Heart right ventricle (tissue), 16 donors: ENCODE results near the gene CDK6. TPM values are rescaled to one million over a fixed set of nuclear protein-coding genes. Genes with fewer than 3 reads are reported as not detected.

Experiments used
- ATAC-seq, 8 donors: fragments of 200-7000 bp; cut with Tn5 transposase; one replicate each; pipeline ENCODE4 v1.9.1; 2020; ENCODE audit warnings: mild to moderate bottlenecking in 8 of 8, moderate library complexity in 8 of 8, moderate number of reproducible peaks in 1 of 8
- DNase-seq, 2 donors: peaks; one replicate each; pipeline ENCODE4 v3.0.0-alpha.2; 2020
- H3K27ac ChIP-seq, 10 donors: fragments of 200-600 bp; sonication (generic) in 2 of 10; one replicate each; pipeline versions ENCODE4 v1.5.0 to v1.8.0; 2020 to 2022; ENCODE audit warnings: mild to moderate bottlenecking in 3 of 10
- H3K27me3 ChIP-seq, 7 donors: fragments of 200-600 bp; one replicate each; pipeline ENCODE4 v1.8.0; 2021 to 2022; ENCODE audit warnings: mild to moderate bottlenecking in 2 of 7
- H3K36me3 ChIP-seq, 9 donors: fragments of 200-600 bp; sonication (generic) in 1 of 9; one replicate each; pipeline versions ENCODE4 v1.5.0 to v1.8.0; 2020 to 2022; ENCODE audit warnings: mild to moderate bottlenecking in 2 of 9
- H3K4me1 ChIP-seq, 9 donors: fragments of 200-600 bp; sonication (generic) in 1 of 9; one replicate each; pipeline versions ENCODE4 v1.5.0 to v1.8.0; 2020 to 2022; ENCODE audit warnings: mild to moderate bottlenecking in 4 of 9
- H3K4me3 ChIP-seq, 10 donors: fragments of 200-600 bp; sonication (generic) in 2 of 10; one replicate each; pipeline versions ENCODE4 v1.5.0 to v1.8.0; 2020 to 2022; ENCODE audit warnings: mild to moderate bottlenecking in 7 of 10, moderate library complexity in 2 of 10
- H3K9me3 ChIP-seq, 11 donors: fragments of 200-600 bp in 10 of 11; sonication (generic) in 2 of 11; one replicate each; pipeline versions ENCODE4 v1.5.0 to v1.8.0; 2013 to 2022; ENCODE audit warnings: mild to moderate bottlenecking in 2 of 11, control low read depth in 1 of 11, moderate library complexity in 1 of 11
- CTCF ChIP-seq, 9 donors: fragments of 200-600 bp; sonication (generic) in 2 of 9; IDR thresholded peaks; one replicate each; pipeline versions ENCODE4 v1.5.0 to v1.8.0; 2021 to 2022; ENCODE audit warnings: antibody characterized with exemption in 9 of 9, mild to moderate bottlenecking in 5 of 9, moderate library complexity in 1 of 9
- WGBS, 2 donors: extraction: QIAGEN DNeasy Blood & Tissue Kit; methylation state at CpG; one replicate each; pipeline ENCODE4 v1.1.7; 2013; ENCODE audit warnings: inconsistent platforms in 1 of 2; 5-methylcytosine and 5-hydroxymethylcytosine counted together
- intact Hi-C, 10 donors: fragments of 100-400 bp; cut with DNase I; formaldehyde crosslinking; loops; one replicate each; pipeline versions ENCODE4 v1.11.1 to v1.14.2; 2022
- polyA plus RNA-seq, 2 donors: library from polyadenylated mRNA; stranded (reverse); fragments of 200-250 nt; gene quantifications; one replicate each; pipeline ENCODE4 v1.2.3, GENCODE V29; 2013
- total RNA-seq, 10 donors: library from RNA; stranded (reverse); fragmentation: NEBNext Ultra II Directional in 3 of 10; extraction: Animal tissue kit (Norgen Biotek cat#: 25700) in 3 of 10; gene quantifications; one replicate each; pipeline versions ENCODE4 v1.2.1 to v1.2.4, GENCODE V29; 2021 to 2023
- donor health status: Arrhythmogenic right ventricular cardiomyopathy.
- donor health status: ischemic (EF 13 %, LVEDD 7.1; RV severe dilation, severe dysfunction).
- donor health status: healthy with polysubstance abuse.
- donor health status: DM: no; HTN: yes; CAD: no.
- donor health status: DM: no; HTN: no; CAD: no.
- donor health status: ischemic (EF 25% LVEDD 6.9; RV normal size, moderate dysfunction).
- donor health status: ischemic (EF 25% LVEDD 5.7; RV mildly dilated, moderate dysfunction).
- donor health status: healthy.
- donor health status: DM: yes; HTN: yes; CAD: no.
- donor health status: Ischemic cardiomyopathy.
- donor health status: ischemic (EF 35%, LVEDD 5.7; RV mildly dilated, moderate dysfunction).
- donor health status: nonischemic (EF 11% LVEDD 7.7; RV severe dilation, severe dysfunction).
- donor health status: DM: yes; HTN: yes; CAD: no.
- donor health status: PGD.
- donor health status: ischemic (EF 29% LVEDD 5.4; RV normal size, mild dysfunction).
- donor health status: nonischemic (EF 23%, LVEDD 6.1; RV moderate dilation, normal function).

Gene CDK6
- total and polyA plus RNA-seq, 12 donors, result 2.6 to 31.5 (median 16.4) TPM

- 92 to 93% methylated on average over 4 of the region's 4 CpGs for WGBS, 2 donors
- TF ChIP-seq CTCF (IDR thresholded peaks at IDR 0.05), result no peak
- DNase-seq (no peak), ATAC-seq (no peak)
- peaks cover 0 to 8% (median 0%) of the 10 kb centered on the region in 11 donors for H3K9me3 ChIP-seq
- H3K4me3 ChIP-seq, result no peak overlapping the region
- peaks cover 0 to under 1% (median 0%) of the 10 kb centered on the region in 9 donors for H3K36me3 ChIP-seq
- H3K4me1 ChIP-seq, result peaks cover 0 to 9% (median 0%) of the 10 kb centered on the region in 9 donors
- no peaks in the 10 kb centered on the region for H3K27me3 ChIP-seq
- H3K27ac ChIP-seq, result no peak overlapping the region
- intact Hi-C loops, result no loop called here
These were observed 126.5 kb downstream of the CDK6 start for GRCh38 chr7:92709912-92710311.

- no peak overlapping the region for H3K27ac ChIP-seq
- DNase-seq, result no peak
- no peak for TF ChIP-seq CTCF (IDR thresholded peaks at IDR 0.05)
- peaks cover 0 to 5% (median 0%) of the 10 kb centered on the region in 9 donors for H3K36me3 ChIP-seq
- H3K4me3 ChIP-seq, result no peak overlapping the region
- H3K27me3 ChIP-seq, result no peaks in the 10 kb centered on the region
- 95 to 100% methylated on average over 2 of the region's 2 CpGs for WGBS, 2 donors
- ATAC-seq, result no peak
- intact Hi-C loops, result no loop called here
- H3K4me1 ChIP-seq, result peaks cover 0 to 5% (median 0%) of the 10 kb centered on the region in 9 donors
- peaks cover 0 to 12% (median 0%) of the 10 kb centered on the region in 11 donors for H3K9me3 ChIP-seq
These were observed 127.2 kb downstream of the CDK6 start for GRCh38 chr7:92709150-92709549.

GRCh38 chr7:92708111-92709042 lies 128.0 kb downstream of the CDK6 start:
- Histone ChIP-seq H3K4me1 (no peaks in the 10 kb centered on the region), H3K36me3 (peaks cover 0 to 5% (median 0%) of the 10 kb centered on the region in 9 donors), H3K27me3 (no peaks in the 10 kb centered on the region), H3K9me3 (peaks cover 0 to 12% (median 0%) of the 10 kb centered on the region in 11 donors), H3K27ac (no peak overlapping the region), H3K4me3 (no peak overlapping the region)
- intact Hi-C loops, result no loop called here
- ATAC-seq, result no peak
- DNase-seq, result no peak
- TF ChIP-seq CTCF (IDR thresholded peaks at IDR 0.05), result no peak
- 95 to 96% methylated on average over 5 of the region's 5 CpGs for WGBS, 2 donors

GRCh38 chr7:92707435-92707834 lies 128.9 kb downstream of the CDK6 start:
- ATAC-seq (no peak), DNase-seq (no peak)
- Histone ChIP-seq H3K27ac (no peak overlapping the region), H3K36me3 (peaks cover 0 to 5% (median 0%) of the 10 kb centered on the region in 9 donors), H3K4me3 (no peak overlapping the region), H3K4me1 (no peaks in the 10 kb centered on the region), H3K27me3 (no peaks in the 10 kb centered on the region), H3K9me3 (peaks cover 0 to 12% (median 0%) of the 10 kb centered on the region in 11 donors)
- intact Hi-C loops, result no loop called here
- WGBS, 2 donors, result 74 to 86% methylated on average over 3 of the region's 3 CpGs
- no peak for TF ChIP-seq CTCF (IDR thresholded peaks at IDR 0.05)
